ENCODE data around the gene ZNF516.

The ZNF516 gene

GRCh38 chr18:76416911-76417310, 78.1 kb downstream of the ZNF516 start:
- DNase-seq (ENCODE audit: insufficient read length, low spot score) (no peak), FAIRE-seq (no peak)
- TF ChIP-seq CTCF (IDR thresholded peaks at IDR 0.05; ENCODE audit: insufficient read depth, missing control alignments): no peak

- DNase-seq (ENCODE audit: insufficient read length, low spot score) (no peak), FAIRE-seq (no peak)
- TF ChIP-seq CTCF (IDR thresholded peaks at IDR 0.05; ENCODE audit: insufficient read depth, missing control alignments): no peak
Observed at GRCh38 chr18:76414936-76415621, 80.0 kb downstream of the ZNF516 start.

- no peak for TF ChIP-seq CTCF (IDR thresholded peaks at IDR 0.05; ENCODE audit: insufficient read depth, missing control alignments)
- DNase-seq (ENCODE audit: insufficient read length, low spot score) (no peak), FAIRE-seq (peak; percentile 78)
Observed at GRCh38 chr18:76412818-76413565, 82.0 kb downstream of the ZNF516 start.

GRCh38 chr18:76412010-76412817, 82.8 kb downstream of the ZNF516 start:
- no peak for FAIRE-seq

DNA sequence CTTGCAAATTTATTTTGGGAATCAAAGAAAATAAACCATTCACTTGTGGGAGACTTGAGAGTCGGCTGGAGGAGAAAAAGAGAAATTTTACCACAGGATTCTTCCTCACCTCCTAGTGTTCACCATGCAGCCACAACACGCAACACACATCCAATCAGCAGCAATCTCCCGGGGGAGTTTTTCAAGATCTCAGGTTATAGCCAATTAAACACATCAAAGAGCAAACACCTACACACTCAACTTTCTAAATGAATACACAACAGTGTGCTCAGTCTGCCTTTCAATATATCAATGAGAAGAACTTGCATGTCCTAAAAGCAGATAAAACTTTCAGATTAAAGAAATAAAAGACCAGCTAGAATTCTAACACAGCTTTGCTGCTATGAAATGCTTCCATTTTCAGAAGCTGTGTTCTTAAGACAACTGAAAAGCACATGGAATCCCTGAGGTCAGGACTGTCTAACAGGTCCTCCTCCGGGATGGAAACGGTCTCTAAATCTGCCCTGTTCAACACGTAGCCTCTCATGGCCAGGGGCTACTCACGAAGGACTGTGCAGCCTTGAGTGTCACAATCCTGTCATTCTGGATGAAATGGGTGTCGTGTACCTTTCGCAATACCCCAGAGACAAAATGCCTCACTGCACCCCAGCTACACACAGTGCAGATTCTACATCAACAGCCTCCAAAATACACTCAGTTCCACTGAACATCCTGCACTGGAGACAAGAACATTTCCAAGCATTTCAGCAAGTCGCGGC, 84.2 kb downstream of the ZNF516 start:
- TF ChIP-seq CTCF (IDR thresholded peaks at IDR 0.05; ENCODE audit: insufficient read depth, missing control alignments): no peak
- FAIRE-seq (peak; percentile 97), DNase-seq (ENCODE audit: insufficient read length, low spot score) (no peak)

More at GRCh38 chr18:76412010-76412817, 82.8 kb downstream of the ZNF516 start:
- TF ChIP-seq CTCF (IDR thresholded peaks at IDR 0.05; ENCODE audit: insufficient read depth, missing control alignments): no peak
- no peak for DNase-seq (ENCODE audit: insufficient read length, low spot score)

DNA sequence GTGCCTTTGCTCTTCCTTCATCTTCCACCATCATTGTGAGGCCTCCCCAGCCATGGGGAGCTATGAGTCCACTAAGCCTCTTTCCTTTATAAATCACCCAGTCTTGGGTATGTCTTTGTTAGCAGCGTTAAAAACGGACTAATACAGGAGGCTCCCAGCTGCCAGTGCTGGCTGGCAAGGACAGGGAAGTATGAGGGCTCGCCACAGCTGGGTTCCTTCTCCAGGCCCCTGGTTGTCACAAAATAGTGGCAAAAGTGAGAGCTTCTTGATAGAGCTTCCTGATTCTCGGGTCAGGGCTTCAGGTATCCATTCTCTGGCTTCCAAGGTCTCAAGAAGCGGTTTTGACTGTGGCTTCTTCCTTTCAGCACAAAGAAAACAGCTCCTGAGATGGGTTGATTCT, 85.0 kb downstream of the ZNF516 start:
- TF ChIP-seq CTCF (IDR thresholded peaks at IDR 0.05; ENCODE audit: insufficient read depth, missing control alignments): no peak
- FAIRE-seq: no peak
- no peak for DNase-seq (ENCODE audit: insufficient read length, low spot score)

Data from D721Med (cell line).